ENCODE data around the gene KCNAB1. TPM values are rescaled to one million over a fixed set of nuclear protein-coding genes. Genes with fewer than 3 reads are reported as not detected.

KCNAB1 gene
- total RNA-seq, 1 experiment from 2014 or later = not detected

DNA sequence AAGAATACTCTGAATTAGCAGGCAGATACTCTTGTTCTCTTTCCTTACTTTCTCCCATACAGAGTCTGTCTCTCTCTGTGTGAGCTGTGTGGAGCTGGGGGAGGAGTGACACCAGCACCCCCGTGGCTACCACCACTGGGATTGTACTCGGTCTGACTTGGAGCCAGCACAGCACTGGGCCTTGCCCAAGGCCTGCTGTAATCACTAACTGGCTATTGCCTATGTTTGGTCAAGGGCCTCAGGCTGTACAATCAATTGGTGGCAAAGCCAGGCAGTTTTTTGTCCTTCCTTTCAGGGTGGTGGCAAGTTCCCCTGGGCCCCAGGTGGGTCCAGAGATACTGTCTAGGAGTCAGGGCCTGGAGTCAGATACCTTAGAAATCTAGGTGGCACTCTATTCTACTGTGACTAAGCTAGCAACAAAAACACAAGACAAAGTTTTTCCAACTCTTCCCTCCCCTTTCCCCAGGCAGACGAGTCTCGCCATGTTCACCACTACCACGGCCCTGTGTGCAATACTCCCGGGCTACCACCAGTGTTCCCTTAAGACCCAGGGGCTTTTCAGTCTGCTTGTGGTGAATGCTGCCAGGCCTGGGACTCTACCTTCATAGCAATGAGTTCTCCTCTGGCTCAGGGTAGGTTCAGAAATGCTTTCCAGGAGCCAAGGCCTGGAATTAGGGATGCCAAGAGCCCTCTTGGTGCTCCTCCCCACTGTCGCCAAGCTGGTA is 151.8 kb downstream of the KCNAB1 start:
- no peak overlapping the region for H2AFZ ChIP-seq (ENCODE audit: low read depth, low read length, poor library complexity, severe bottlenecking)

More for the DNA sequence above, 151.8 kb downstream of the KCNAB1 start:
- no peak overlapping the region for H3K4me2 ChIP-seq (ENCODE audit: low read length)
- TF ChIP-seq SRF (IDR thresholded peaks at IDR 0.05; ENCODE audit: low read depth) (no peak), POLR2AphosphoS5 (IDR thresholded peaks at IDR 0.05; ENCODE audit: low read depth, low read length) (no peak), POLR2A (IDR thresholded peaks at IDR 0.05; ENCODE audit: borderline replicate concordance, extremely low read depth, insufficient read depth, insufficient read length) (no peak), RAD21 (IDR thresholded peaks at IDR 0.05; ENCODE audit: low read depth) (no peak), ZNF274 (IDR thresholded peaks at IDR 0.05; ENCODE audit: low read depth, low read length) (no peak), ELF1 (IDR thresholded peaks at IDR 0.05; ENCODE audit: borderline replicate concordance, low read depth) (no peak), ZFX (IDR thresholded peaks at IDR 0.05) (no peak), CBX3 (IDR thresholded peaks at IDR 0.05; ENCODE audit: low read depth) (no peak), JUND (IDR thresholded peaks at IDR 0.05) (no peak), MAX (IDR thresholded peaks at IDR 0.05) (no peak), TCF7L2 (IDR thresholded peaks at IDR 0.05; ENCODE audit: borderline replicate concordance, extremely low read depth, insufficient read depth, insufficient read length) (no peak), FOSL1 (IDR thresholded peaks at IDR 0.05; ENCODE audit: low read depth) (no peak), EZH2 (IDR thresholded peaks at IDR 0.05) (no peak), SP1 (IDR thresholded peaks at IDR 0.05; ENCODE audit: low read depth) (no peak), EZH2phosphoT487 (IDR thresholded peaks at IDR 0.05; ENCODE audit: borderline replicate concordance) (no peak)
- TF ChIP-seq, protein P1, sequence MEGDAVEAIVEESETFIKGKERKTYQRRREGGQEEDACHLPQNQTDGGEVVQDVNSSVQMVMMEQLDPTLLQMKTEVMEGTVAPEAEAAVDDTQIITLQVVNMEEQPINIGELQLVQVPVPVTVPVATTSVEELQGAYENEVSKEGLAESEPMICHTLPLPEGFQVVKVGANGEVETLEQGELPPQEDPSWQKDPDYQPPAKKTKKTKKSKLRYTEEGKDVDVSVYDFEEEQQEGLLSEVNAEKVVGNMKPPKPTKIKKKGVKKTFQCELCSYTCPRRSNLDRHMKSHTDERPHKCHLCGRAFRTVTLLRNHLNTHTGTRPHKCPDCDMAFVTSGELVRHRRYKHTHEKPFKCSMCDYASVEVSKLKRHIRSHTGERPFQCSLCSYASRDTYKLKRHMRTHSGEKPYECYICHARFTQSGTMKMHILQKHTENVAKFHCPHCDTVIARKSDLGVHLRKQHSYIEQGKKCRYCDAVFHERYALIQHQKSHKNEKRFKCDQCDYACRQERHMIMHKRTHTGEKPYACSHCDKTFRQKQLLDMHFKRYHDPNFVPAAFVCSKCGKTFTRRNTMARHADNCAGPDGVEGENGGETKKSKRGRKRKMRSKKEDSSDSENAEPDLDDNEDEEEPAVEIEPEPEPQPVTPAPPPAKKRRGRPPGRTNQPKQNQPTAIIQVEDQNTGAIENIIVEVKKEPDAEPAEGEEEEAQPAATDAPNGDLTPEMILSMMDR (IDR thresholded peaks at IDR 0.05 in 2 of 3, conservative IDR thresholded peaks at IDR 0.05 in 1 of 3; ENCODE audit: borderline replicate concordance in 1 of 3, insufficient read depth in 1 of 3, low read depth in 2 of 3, low read length in 2 of 3) = no peak
- H4K20me1 ChIP-seq (ENCODE audit: insufficient read depth) = no peaks in the 10 kb centered on the region
- DNase-seq (ENCODE audit: low read depth, low spot score) (no peak), ATAC-seq (no peak)
- H3K79me2 ChIP-seq (ENCODE audit: insufficient read depth, low read length) = no peaks in the 10 kb centered on the region
- no peaks in the 10 kb centered on the region for H3K36me3 ChIP-seq (ENCODE audit: control insufficient read depth in 1 of 2, insufficient read depth in 2 of 2, low read length in 2 of 2)
- ChIA-PET RAD21 (ENCODE audit: low non-redundant PET in 1 of 2, low total read pairs in 2 of 2, uncharacterized antibody in 2 of 2, unreplicated experiment in 2 of 2) (no interaction called here), CTCF (no interaction called here), POLR2A (no interaction called here)
- H3K4me3 ChIP-seq (replicated peaks in 1 of 2; ENCODE audit: low read depth in 1 of 2, low read length in 2 of 2) = no peak overlapping the region
- no TSS peak for BruUV-seq (replicated peaks)
- H3K9me2 ChIP-seq (ENCODE audit: insufficient read depth) = no peaks in the 10 kb centered on the region
- no peaks in the 10 kb centered on the region for H3K27me3 ChIP-seq (ENCODE audit: insufficient read depth, low read length)
- no peaks in the 10 kb centered on the region for H3K4me1 ChIP-seq (ENCODE audit: control insufficient read depth in 1 of 2, insufficient read depth in 2 of 2, low read length in 2 of 2)
- H3K9ac ChIP-seq (ENCODE audit: low read length) = no peak overlapping the region
- H3K9me3 ChIP-seq (ENCODE audit: control insufficient read depth in 1 of 2, insufficient read depth in 1 of 2, low read depth in 1 of 2, low read length in 2 of 2) = no peaks in the 10 kb centered on the region
- H3K27ac ChIP-seq (ENCODE audit: low read depth, low read length) = no peak overlapping the region
- intact Hi-C loops (cut with micrococcal nuclease) = loop anchor here (2.0 kb wide), 1 partner anchor 31 kb away; no protein-coding TSS in a partner anchor

All from HCT116 (cell line).